GM21825 (cell line): ENCODE data around the gene BRCA2.

Source experiments
- ATAC-seq: cut with Tn5 transposase; IDR thresholded peaks from one replicate; pipeline ENCODE4 v1.9.1; 2021; ENCODE audit warnings: mild to moderate bottlenecking, moderate library complexity; ENCODE audit not compliant: unreplicated experiment

The BRCA2 gene

GRCh38 chr13:32315238-32316027, at the start of gene BRCA2, which contains the start of gene ZAR1L:
TSS of gene BRCA2 (plus strand) at chr13:32315508. CDS start at chr13:32316461, 953 bp downstream.
TSS of gene ZAR1L (minus strand) at chr13:32315363. CDS start at chr13:32311925, 3,438 bp downstream.
- ATAC-seq, result peak; percentile 92

GRCh38 chr13:32265726-32266125, 49.6 kb upstream of the BRCA2 start:
- ATAC-seq, result no peak

- ATAC-seq, result no peak
These were observed 49.2 kb upstream of the BRCA2 start for GRCh38 chr13:32266130-32266529.

- ATAC-seq, result peak; percentile 95
These were observed 47.4 kb upstream of the BRCA2 start for GRCh38 chr13:32267836-32268439.

- ATAC-seq, result no peak
These were observed 43.2 kb upstream of the BRCA2 start for GRCh38 chr13:32272021-32272683.

- ATAC-seq, result no peak
These were observed 37.5 kb upstream of the BRCA2 start for GRCh38 chr13:32277839-32278238.

- no peak for ATAC-seq
These were observed 36.9 kb upstream of the BRCA2 start for GRCh38 chr13:32278426-32278825.

- ATAC-seq, result no peak
These were observed 34.2 kb upstream of the BRCA2 start for GRCh38 chr13:32281096-32281495.

GRCh38 chr13:32282096-32282711, 33.1 kb upstream of the BRCA2 start:
- ATAC-seq, result no peak

GRCh38 chr13:32284927-32285632, 30.2 kb upstream of the BRCA2 start:
- no peak for ATAC-seq

- ATAC-seq, result no peak
These were observed 29.7 kb upstream of the BRCA2 start for GRCh38 chr13:32285633-32285965.

GRCh38 chr13:32297206-32297605, 18.1 kb upstream of the BRCA2 start:
- no peak for ATAC-seq

GRCh38 chr13:32298695-32299094, 16.6 kb upstream of the BRCA2 start:
- ATAC-seq, result no peak

- ATAC-seq, result no peak
These were observed 15.4 kb upstream of the BRCA2 start for GRCh38 chr13:32299893-32300292.

- no peak for ATAC-seq
These were observed 14.9 kb upstream of the BRCA2 start for GRCh38 chr13:32300406-32300805.

- ATAC-seq, result no peak
These were observed 14.4 kb upstream of the BRCA2 start for GRCh38 chr13:32300920-32301319.

GRCh38 chr13:32302461-32302860, 12.8 kb upstream of the BRCA2 start:
- ATAC-seq, result no peak

GRCh38 chr13:32305646-32306045, 9.7 kb upstream of the BRCA2 start:
- ATAC-seq, result no peak

GRCh38 chr13:32309312-32310133, 5.8 kb upstream of the BRCA2 start:
- ATAC-seq, result peak; percentile 14

- ATAC-seq, result peak; percentile 53
These were observed 5.1 kb upstream of the BRCA2 start for GRCh38 chr13:32310134-32310706.
